GM18526 (cell line): ENCODE data around the gene CT47A1.
"Not testable (repeated sequence)": the region's sequence is repeated elsewhere in the genome, so short reads cannot be mapped to it uniquely, and the experiment has no call there.

Experiments used
- POLR2A ChIP-seq: IDR thresholded peaks from 3 replicates; pipeline ENCODE4 v1.6.1; 2011; ENCODE audit not compliant: insufficient read length; ENCODE audit errors: extremely low read depth

CT47A1 gene

DNA sequence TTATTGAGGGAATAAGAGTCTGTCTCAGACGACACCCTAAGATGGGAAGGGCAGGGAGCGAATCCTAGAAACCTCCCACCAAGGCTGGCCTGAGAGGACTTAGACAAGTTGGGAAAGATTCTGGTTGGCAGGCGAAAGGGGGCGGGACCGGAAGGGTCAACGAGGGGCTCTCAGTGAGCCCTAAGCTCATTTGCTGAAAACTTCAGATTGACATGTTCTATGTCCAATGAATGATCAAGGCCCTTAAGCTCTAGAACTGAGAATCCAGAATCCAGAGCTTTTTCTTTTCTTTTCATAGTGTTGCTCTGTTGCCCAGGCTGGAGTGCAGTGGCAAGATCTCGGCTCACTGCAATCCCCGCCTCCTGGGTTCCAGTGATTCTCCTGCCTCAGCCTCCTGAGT, at the start of gene CT47A1:
Gene CT47A1 (minus strand): TSS at position 101 of the 400 bp plus-strand sequence. CDS start 231 bp downstream, outside the sequence.
- TF ChIP-seq POLR2A: not testable (repeated sequence)

DNA sequence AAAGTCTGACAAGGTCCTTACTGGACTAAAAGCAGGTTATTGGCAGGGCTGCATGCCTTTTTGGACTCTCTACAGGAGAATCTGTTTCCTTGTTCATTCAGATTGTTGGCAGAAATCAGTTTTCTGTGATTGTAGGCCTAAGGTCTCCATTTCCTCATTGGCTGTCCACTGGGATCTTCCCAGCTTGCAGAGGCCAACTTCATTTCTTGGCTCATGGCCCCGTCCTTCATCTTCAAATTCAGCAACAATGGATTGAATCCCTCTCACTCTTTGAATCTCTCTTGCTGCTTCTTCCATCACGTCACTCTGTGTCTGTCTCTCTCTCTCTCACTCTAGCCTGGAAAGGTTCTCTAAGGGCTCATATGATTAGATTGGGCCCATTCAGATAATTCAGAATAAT, 47.0 kb upstream of the CT47A1 start:
- no peak for TF ChIP-seq POLR2A

DNA sequence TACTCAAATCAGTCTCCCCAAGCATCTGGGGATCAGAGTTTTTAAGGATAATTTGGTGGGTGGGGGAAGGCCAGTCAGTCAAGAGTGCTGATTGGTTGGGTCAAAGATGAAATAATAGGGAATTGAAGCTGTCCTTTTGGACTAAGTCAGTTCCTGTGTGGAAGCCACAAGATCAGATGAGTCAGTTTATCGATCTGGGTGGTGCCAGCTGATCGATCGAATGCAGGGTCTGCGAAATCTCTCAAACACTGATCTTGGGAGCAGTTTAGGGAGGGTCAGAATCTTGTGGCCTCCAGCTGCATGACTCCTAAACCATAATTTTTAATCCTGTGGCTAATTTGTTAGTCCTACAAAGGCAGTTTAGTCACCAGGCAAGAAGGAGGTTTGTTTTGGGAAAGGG, 44.5 kb upstream of the CT47A1 start:
- TF ChIP-seq POLR2A: no peak

DNA sequence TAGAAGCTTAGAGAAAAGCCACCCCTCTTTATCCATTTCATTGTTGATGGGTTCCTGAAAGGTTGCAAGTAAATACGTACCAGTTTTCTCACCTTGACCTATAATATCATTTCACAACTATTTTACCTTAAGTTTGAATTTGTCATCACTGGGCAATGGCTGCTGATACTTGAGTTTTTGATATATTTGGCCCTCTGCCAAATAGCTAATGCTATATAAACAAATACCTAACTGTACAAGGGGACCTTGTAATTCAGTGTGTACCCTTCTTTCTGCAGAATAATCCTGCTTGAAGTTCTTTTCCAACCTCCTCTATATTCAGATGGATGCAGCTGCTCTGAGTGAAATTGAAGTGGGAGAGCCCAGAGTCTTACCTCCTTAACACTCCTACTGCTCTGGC, 42.9 kb upstream of the CT47A1 start:
- TF ChIP-seq POLR2A: no peak

DNA sequence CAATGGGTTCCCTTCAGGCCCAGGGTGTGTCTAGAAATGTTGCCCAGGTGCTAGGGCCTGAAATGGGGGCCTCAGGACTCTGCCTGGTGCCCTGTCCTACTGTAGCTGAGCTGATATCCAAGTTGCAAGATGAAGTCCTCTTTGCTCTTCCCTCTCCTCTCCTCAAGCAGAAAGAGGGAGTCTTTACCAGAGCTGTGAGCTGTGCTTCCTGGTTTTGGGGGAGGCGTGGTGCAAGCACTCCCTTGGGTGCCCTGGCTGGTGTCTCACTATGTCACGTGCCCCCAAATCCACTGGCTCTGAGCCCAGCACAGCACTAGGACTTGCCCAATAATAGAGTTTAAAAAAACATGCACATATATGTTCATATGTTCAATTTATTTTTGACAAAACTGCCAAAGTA, 29.3 kb upstream of the CT47A1 start:
- no peak for TF ChIP-seq POLR2A

DNA sequence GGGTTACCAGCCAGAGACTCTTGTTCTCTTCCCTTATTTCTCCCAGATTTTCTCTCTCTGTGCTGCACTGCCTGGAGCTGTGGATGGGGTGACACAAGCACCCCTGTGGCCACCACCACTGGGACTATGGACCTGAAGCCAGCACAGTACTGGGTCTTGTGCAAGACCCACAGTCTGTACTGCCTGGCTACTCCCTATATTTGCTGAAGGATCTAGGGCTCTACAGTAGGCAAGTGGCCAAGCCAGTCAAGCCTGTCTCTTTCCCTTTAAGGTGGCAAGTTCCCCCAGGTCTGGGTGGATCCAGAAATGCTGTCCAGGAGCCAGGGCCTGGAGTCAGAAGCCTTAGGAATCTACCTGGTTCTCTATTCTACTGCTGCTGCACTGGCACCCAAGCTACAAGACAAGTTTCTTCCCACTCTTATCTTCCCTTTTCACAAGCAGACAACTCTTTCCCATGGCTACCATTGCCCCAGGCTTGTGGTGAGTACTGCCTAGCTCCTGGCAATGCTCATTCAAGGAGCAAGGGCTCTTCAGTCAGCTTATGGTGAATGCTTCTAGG, 28.4 kb upstream of the CT47A1 start:
- no peak for TF ChIP-seq POLR2A

DNA sequence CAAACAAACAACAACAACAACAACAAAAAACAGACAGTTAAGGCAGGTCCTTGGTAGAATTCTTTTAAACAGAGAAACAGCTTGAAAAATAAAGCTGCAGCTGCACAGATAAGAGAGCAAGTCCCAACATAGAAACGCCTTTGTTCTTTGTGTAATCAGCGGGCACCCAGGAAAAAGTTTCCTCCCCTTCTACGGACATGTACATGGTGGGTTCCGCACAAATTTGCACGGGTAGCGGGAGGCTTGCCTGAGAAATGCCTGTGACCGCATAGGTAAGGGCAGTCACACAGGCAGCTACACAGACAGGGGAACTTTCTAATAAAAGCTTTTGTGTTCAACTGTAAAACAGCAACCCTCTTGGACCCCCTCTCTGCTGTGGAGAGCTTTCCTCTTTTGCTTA, 25.7 kb upstream of the CT47A1 start:
- TF ChIP-seq POLR2A: no peak

DNA sequence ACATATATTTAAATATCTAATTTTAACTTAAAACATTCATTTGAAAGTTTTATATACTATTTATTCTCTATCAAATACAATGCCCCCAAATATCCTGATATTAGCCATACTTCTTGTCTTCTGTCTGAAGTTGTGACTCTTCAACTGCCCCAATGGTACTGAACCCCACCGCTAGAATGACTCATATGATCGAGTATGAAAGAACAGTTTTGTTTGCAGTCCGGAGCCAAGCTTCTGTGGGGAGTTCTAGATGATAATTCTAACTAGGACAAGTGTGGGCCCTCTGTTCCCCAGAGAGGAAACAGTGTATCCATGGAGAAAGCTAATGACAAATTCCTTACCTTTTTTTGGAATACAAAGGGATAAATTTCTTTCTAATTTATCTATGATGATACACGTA, 24.7 kb upstream of the CT47A1 start:
- TF ChIP-seq POLR2A: no peak

DNA sequence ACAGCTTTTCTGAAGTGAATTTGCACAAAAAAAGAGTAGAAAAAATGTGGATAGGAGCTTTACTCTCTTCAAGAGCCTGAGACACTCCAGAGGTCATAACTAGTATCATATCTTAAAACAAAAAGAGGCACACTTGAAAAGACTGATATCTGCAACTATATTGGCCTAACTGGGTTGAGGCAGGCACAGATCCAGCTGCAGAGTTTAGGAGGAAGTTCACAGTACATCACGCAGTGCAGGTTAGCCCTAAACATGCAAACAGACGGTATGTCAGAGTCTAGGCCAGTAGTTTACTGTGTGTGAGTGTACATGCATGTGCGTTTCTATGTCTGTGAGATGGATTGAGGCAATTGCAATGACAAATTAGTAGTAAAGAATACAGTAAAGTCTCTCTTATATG, 24.2 kb upstream of the CT47A1 start:
- no peak for TF ChIP-seq POLR2A

DNA sequence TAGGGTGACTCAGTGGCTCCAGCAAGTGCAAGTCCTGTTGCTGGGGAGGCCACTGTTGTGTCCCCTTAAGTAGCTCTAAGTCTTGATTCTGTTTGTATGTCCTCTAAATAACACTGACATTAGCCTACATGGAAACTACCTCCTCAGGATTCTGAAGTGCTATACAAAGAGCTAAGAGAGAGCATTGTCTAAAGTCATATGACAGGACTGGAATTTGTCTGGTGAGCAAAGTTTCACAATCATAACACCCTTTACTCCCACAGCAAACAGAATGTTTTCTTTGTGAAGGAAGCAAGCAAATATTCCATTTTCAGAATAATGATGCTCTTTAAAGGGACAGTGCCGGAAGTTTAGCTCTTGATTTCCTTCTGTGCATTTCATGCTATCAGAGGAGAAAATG, 23.4 kb upstream of the CT47A1 start:
- no peak for TF ChIP-seq POLR2A

DNA sequence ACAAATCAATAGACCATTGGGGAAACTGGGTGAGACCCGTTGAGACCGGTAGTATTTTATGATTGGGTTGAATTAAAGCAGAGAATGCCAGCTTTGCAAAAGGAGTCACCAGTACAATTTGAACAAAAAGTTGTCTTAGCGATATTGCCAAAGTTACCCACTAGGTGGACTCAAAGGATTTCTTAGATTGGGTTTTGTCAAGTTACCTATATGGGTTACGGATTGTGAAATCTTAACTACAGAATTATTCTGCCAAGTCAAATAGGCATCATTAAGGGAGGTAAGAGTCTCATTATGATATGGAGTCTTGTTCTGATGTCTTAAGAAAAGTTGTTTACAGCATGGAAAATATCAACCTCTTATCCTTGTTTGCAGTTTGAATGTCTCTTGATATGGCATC, 15.0 kb upstream of the CT47A1 start:
- no peak for TF ChIP-seq POLR2A

DNA sequence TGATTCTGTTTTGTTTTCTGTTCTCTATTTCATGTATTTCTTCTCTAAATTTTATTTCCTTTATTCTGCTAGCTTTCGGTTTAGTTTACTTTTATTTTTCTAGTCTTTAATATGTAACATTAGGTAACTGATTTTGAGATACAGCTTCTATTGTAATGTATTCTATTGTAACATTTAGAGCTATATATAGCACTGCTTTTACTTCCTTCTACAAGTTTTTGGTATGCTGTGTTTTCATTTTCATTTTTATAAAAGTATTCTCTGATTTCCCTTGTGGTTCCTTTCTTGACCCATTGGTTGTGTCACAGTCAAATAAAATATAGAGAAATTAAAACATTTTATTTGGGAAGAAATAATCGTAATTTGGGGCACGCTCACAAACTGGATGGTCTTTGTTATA, 13.9 kb upstream of the CT47A1 start:
- no peak for TF ChIP-seq POLR2A

DNA sequence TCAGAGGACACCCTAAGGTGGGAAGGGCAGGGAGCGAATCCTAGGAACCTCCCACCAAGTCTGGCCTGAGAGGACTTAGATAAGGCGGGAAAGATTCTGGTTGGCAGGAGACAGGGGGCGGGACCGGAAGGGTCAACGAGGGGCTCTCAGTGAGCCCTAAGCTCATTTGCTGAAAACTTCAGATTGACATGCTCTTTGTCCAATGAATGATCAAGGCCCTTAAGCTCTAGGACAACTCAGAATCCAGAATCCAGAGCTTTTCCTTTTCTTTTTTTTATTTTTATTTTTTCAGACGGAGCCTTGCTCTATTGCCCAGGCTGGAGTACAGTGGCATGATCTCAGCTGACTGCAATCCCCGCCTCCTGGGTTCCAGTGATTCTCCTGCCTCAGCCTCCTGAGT, 29.1 kb downstream of the CT47A1 start, which contains the start of gene CT47A7:
Gene CT47A7 (minus strand): TSS at position 101 of the 400 bp plus-strand sequence. CDS start 255 bp downstream, outside the sequence.
- TF ChIP-seq POLR2A: not testable (repeated sequence)
